Measurements from ENCODE around the gene STK17B. TPM values are rescaled to one million over a fixed set of nuclear protein-coding genes. Genes with fewer than 3 reads are reported as not detected.

Gene STK17B
- total RNA-seq, 2 experiments from 2014 or later, result 95.0 to 148 TPM

DNA sequence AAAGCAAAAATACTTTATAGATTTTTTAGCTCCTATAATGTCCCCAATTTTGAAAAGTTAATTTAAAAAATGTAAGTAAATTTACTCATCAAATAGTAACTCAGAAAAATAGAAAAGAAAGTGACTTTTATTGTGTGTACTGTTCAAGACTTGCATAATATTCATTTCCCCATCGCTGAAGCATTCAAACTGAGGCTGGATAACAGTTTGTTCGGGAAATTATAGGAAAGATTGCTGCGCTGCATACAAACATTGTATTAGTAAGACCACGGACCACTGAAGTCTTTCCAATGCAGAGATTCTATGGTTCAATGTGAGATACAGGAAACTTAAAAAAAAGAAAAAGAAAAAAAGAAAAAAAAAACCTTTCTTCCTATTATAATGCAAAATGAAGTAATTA is 10.4 kb downstream of the STK17B start:
- Histone ChIP-seq H3K36me3 (ENCODE audit: insufficient read depth, low read length) (peaks cover 98% of the 10 kb centered on the region), H3K27ac (ENCODE audit: low read depth, low read length, poor library complexity, severe bottlenecking) (peak overlapping the region; percentile 82), H3K4me2 (ENCODE audit: low read length) (peak overlapping the region; percentile 79), H3K9me3 (ENCODE audit: low read length) (no peaks in the 10 kb centered on the region), H3K4me1 (ENCODE audit: insufficient read depth, low read length, poor library complexity, severe bottlenecking) (peaks cover 92% of the 10 kb centered on the region), H4K20me1 (ENCODE audit: insufficient read depth, low read length) (peaks cover 24% of the 10 kb centered on the region), H3K9me2 (ENCODE audit: insufficient read depth, low read length) (no peaks in the 10 kb centered on the region), H3K4me3 (ENCODE audit: low read depth, low read length, poor library complexity, severe bottlenecking) (peak overlapping the region; percentile 54), H2AFZ (ENCODE audit: low read length) (no peak overlapping the region), H3K79me2 (ENCODE audit: insufficient read depth, low read depth, low read length) (peaks cover 100% of the 10 kb centered on the region)
- intact Hi-C loops (cut with micrococcal nuclease; ENCODE audit: unreplicated experiment), result loop anchor here (1.0 kb wide), 1 partner anchor 7 kb away; no protein-coding TSS in a partner anchor
- TF ChIP-seq CTCF (conservative IDR thresholded peaks at IDR 0.05; ENCODE audit: low read length), result no peak
- TF ChIP-seq EZH2phosphoT487 (IDR thresholded peaks at IDR 0.05; ENCODE audit: borderline replicate concordance, low read depth, low read length), result no peak
- no peak for DNase-seq (ENCODE audit: low spot score)
- ChIA-PET CTCF (ENCODE audit: unreplicated experiment) (no interaction called here), POLR2A (interaction anchor here (1.3 to 2.2 kb wide), 3 partner anchors 10 to 115 kb away, joined by 8 to 12 read pairs (median 8); partner anchors contain the start of gene STK17B)
- BruUV-seq (replicated peaks), result no TSS peak

DNA sequence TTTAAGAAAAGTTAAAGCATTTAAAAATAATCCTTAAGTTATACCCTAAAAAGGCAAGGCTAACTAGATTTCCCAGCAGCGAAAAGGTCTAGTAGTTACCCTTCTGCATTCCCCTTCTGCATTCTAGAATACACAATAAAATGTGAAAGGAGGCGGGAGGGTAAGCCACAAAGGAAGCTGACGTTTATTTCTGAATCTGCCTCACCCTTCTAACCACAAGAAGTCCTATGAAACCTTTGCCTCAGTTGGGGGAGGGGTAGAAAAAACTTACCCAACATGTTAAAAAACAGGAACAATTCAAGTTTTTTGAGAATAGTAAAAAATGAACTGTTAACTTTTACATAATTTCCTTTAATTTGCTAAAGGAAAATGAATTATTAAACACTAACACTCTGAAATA is 11.3 kb downstream of the STK17B start:
- ChIA-PET POLR2A (interaction anchor here (1.1 to 2.2 kb wide), 6 partner anchors 11 to 116 kb away, joined by 3 to 12 read pairs (median 6); partner anchors contain the start of gene STK17B), CTCF (ENCODE audit: unreplicated experiment) (no interaction called here)
- BruUV-seq (replicated peaks), result no TSS peak
- Histone ChIP-seq H3K9me2 (ENCODE audit: insufficient read depth, low read length) (no peaks in the 10 kb centered on the region), H3K4me2 (ENCODE audit: low read length) (peak overlapping the region; percentile 79), H3K4me3 (ENCODE audit: low read depth, low read length, poor library complexity, severe bottlenecking) (peak overlapping the region; percentile 54), H3K36me3 (ENCODE audit: insufficient read depth, low read length) (peaks cover 99% of the 10 kb centered on the region), H3K79me2 (ENCODE audit: insufficient read depth, low read depth, low read length) (peaks cover 100% of the 10 kb centered on the region), H2AFZ (ENCODE audit: low read length) (no peak overlapping the region), H3K4me1 (ENCODE audit: insufficient read depth, low read length, poor library complexity, severe bottlenecking) (peaks cover 84% of the 10 kb centered on the region), H3K9me3 (ENCODE audit: low read length) (no peaks in the 10 kb centered on the region), H4K20me1 (ENCODE audit: insufficient read depth, low read length) (peaks cover 17% of the 10 kb centered on the region), H3K27ac (ENCODE audit: low read depth, low read length, poor library complexity, severe bottlenecking) (peak overlapping the region; percentile 82)
- TF ChIP-seq CTCF (conservative IDR thresholded peaks at IDR 0.05; ENCODE audit: low read length), result no peak
- DNase-seq (ENCODE audit: low spot score), result peak; percentile 91
- intact Hi-C loops (cut with micrococcal nuclease; ENCODE audit: unreplicated experiment), result loop anchor here (1.0 kb wide), 1 partner anchor 8 kb away; no protein-coding TSS in a partner anchor

DNA sequence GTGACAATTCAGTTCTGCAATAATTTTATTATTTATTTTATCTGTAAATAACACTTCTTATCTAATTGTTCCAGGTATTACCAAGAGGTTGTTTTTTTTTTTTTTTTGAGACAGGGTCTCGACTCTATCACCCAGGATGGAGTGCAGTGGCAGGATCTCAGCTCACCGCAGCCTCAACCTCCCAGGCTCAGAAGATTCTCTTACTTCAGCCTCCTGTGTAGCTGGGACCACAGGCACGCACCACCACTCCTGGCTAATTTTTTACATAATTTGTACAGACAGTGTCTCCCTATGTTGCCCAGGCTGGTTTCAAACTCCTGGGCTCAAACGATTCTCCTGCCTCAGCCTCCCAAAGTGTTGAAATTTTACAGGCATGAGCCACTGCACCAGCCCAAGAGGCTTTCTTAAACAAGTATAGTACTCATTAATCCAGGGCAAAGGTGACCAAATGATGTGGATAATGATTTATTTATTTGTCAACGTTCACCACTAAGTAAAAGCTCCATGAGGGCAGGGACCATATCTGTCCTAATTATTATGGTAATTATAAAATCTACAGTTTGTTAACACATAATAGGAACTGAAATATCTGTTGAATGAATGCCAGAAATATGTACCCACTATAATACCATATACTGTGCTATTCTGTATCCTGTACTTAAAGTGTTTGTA is 12.0 kb downstream of the STK17B start:
- no peak for DNase-seq (ENCODE audit: low spot score)
- peak overlapping the region; percentile 54 for H3K4me3 ChIP-seq (ENCODE audit: low read depth, low read length, poor library complexity, severe bottlenecking)
- no TSS peak for BruUV-seq (replicated peaks)
- peaks cover 99% of the 10 kb centered on the region for H3K36me3 ChIP-seq (ENCODE audit: insufficient read depth, low read length)
- H4K20me1 ChIP-seq (ENCODE audit: insufficient read depth, low read length), result peaks cover 10% of the 10 kb centered on the region
- no peaks in the 10 kb centered on the region for H3K9me2 ChIP-seq (ENCODE audit: insufficient read depth, low read length)
- H3K4me1 ChIP-seq (ENCODE audit: insufficient read depth, low read length, poor library complexity, severe bottlenecking), result peaks cover 76% of the 10 kb centered on the region
- POLR2A ChIA-PET, result interaction anchor here (0.7 to 2.7 kb wide), 7 partner anchors 12 to 96 kb away, joined by 3 to 12 read pairs (median 5); partner anchors contain the start of gene STK17B
- no peaks in the 10 kb centered on the region for H3K9me3 ChIP-seq (ENCODE audit: low read length)
- CTCF ChIA-PET (ENCODE audit: unreplicated experiment), result no interaction called here
- H3K27ac ChIP-seq (ENCODE audit: low read depth, low read length, poor library complexity, severe bottlenecking), result peak overlapping the region; percentile 82
- no peak overlapping the region for H2AFZ ChIP-seq (ENCODE audit: low read length)
- intact Hi-C loops (cut with micrococcal nuclease; ENCODE audit: unreplicated experiment), result no loop called here
- peaks cover 100% of the 10 kb centered on the region for H3K79me2 ChIP-seq (ENCODE audit: insufficient read depth, low read depth, low read length)
- H3K4me2 ChIP-seq (ENCODE audit: low read length), result peak overlapping the region; percentile 79
- TF ChIP-seq CTCF (conservative IDR thresholded peaks at IDR 0.05; ENCODE audit: low read length) (no peak), EZH2phosphoT487 (IDR thresholded peaks at IDR 0.05; ENCODE audit: borderline replicate concordance, low read depth, low read length) (no peak)

Measured in OCI-LY7 (cell line).